Measurements from ENCODE around the gene TUFM.

GRCh38 chr16:28836761-28837064, 9.4 kb downstream of the TUFM start:
- no peak for TF ChIP-seq EZH2 (IDR thresholded peaks at IDR 0.05; ENCODE audit: low read depth, low read length, severe bottlenecking)
- no peak for TF ChIP-seq CHD1 (IDR thresholded peaks at IDR 0.05; ENCODE audit: low read depth, low read length)
- no peak for TF ChIP-seq EP300 (IDR thresholded peaks at IDR 0.05; ENCODE audit: borderline replicate concordance in 1 of 2, low read depth in 2 of 2, low read length in 2 of 2)

All from H1 (cell line).